Measurements from ENCODE around the gene NMT1. TPM values are rescaled to one million over a fixed set of nuclear protein-coding genes. Genes with fewer than 3 reads are reported as not detected.

Gene NMT1
- 10 to 100 TPM; 27.0 to 55.1 TPM for total RNA-seq
- polyA plus RNA-seq, result 10 to 100 TPM; 30.2 to 83.7 TPM

DNA sequence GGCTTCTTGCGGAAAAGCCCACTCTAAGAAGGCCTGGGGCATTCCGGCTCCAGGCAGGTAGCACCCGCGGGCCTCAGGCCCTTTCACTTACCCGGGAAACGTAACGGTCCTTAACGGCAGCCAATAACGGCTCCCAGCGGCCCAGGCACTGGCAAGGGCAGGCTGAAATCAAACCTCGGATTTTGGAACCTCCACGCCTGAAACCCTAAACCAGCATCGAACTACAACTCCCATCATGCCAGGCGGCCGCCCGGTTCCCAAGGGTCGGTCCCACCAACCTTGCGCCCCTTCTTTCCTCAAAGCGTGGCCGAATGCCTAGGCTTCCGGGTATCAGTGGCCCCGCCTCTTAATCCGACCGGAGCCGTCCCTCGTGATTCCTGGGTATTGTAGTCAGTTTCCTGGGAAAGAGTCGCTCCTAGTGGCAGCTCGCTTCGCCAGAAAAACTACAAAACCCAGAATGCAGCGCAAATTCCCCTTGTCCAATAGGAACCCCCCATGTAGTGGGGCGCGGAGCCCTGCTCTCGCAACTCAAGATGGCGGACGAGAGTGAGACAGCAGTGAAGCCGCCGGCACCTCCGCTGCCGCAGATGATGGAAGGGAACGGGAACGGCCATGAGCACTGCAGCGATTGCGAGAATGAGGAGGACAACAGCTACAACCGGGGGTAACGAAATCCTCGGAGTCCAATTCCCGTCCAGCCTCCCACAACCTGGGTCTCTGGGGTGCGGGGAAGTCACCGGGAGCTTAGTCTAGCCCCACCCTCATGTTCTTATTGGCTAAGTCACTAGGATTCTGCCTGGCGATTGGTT, at the start of gene NMT1:
Gene NMT1 (plus strand): TSS at position 521 of the 809 bp plus-strand sequence. CDS start 13 bp downstream, at position 534.
- no peaks in the 10 kb centered on the region for H3K27me3 ChIP-seq (ENCODE audit: control insufficient read depth in 4 of 4, insufficient read depth in 4 of 4, low read length in 3 of 4)
- TF ChIP-seq FOXA2 (IDR thresholded peaks at IDR 0.05), result no peak
- TF ChIP-seq SP1 (IDR thresholded peaks at IDR 0.05), result peak; percentile 93
- peak; percentile 95 for TF ChIP-seq TAF1 (conservative IDR thresholded peaks at IDR 0.05)
- TF ChIP-seq HNF4G (IDR thresholded peaks at IDR 0.05), result peak; percentile 35
- peak; percentile 44 to 54 for TF ChIP-seq HNF4A (conservative IDR thresholded peaks at IDR 0.05)
- TF ChIP-seq, protein P1, sequence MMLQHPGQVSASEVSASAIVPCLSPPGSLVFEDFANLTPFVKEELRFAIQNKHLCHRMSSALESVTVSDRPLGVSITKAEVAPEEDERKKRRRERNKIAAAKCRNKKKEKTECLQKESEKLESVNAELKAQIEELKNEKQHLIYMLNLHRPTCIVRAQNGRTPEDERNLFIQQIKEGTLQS (IDR thresholded peaks at IDR 0.05), result no peak
- no peak for TF ChIP-seq JUND (IDR thresholded peaks at IDR 0.05)
- peak in 1 of 2 donors; percentile 37 for TF ChIP-seq EGR1 (IDR thresholded peaks at IDR 0.05; ENCODE audit: low read depth in 2 of 2)
- TF ChIP-seq, protein P2, sequence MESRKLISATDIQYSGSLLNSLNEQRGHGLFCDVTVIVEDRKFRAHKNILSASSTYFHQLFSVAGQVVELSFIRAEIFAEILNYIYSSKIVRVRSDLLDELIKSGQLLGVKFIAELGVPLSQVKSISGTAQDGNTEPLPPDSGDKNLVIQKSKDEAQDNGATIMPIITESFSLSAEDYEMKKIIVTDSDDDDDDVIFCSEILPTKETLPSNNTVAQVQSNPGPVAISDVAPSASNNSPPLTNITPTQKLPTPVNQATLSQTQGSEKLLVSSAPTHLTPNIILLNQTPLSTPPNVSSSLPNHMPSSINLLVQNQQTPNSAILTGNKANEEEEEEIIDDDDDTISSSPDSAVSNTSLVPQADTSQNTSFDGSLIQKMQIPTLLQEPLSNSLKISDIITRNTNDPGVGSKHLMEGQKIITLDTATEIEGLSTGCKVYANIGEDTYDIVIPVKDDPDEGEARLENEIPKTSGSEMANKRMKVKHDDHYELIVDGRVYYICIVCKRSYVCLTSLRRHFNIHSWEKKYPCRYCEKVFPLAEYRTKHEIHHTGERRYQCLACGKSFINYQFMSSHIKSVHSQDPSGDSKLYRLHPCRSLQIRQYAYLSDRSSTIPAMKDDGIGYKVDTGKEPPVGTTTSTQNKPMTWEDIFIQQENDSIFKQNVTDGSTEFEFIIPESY (IDR thresholded peaks at IDR 0.05), result peak; percentile 97
- TF ChIP-seq RAD21 (IDR thresholded peaks at IDR 0.05), result no peak
- TF ChIP-seq GABPA (IDR thresholded peaks at IDR 0.05 in 1 of 2, conservative IDR thresholded peaks at IDR 0.05 in 1 of 2), result peak; percentile 39 to 85
- TF ChIP-seq, protein P3, sequence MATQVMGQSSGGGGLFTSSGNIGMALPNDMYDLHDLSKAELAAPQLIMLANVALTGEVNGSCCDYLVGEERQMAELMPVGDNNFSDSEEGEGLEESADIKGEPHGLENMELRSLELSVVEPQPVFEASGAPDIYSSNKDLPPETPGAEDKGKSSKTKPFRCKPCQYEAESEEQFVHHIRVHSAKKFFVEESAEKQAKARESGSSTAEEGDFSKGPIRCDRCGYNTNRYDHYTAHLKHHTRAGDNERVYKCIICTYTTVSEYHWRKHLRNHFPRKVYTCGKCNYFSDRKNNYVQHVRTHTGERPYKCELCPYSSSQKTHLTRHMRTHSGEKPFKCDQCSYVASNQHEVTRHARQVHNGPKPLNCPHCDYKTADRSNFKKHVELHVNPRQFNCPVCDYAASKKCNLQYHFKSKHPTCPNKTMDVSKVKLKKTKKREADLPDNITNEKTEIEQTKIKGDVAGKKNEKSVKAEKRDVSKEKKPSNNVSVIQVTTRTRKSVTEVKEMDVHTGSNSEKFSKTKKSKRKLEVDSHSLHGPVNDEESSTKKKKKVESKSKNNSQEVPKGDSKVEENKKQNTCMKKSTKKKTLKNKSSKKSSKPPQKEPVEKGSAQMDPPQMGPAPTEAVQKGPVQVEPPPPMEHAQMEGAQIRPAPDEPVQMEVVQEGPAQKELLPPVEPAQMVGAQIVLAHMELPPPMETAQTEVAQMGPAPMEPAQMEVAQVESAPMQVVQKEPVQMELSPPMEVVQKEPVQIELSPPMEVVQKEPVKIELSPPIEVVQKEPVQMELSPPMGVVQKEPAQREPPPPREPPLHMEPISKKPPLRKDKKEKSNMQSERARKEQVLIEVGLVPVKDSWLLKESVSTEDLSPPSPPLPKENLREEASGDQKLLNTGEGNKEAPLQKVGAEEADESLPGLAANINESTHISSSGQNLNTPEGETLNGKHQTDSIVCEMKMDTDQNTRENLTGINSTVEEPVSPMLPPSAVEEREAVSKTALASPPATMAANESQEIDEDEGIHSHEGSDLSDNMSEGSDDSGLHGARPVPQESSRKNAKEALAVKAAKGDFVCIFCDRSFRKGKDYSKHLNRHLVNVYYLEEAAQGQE (IDR thresholded peaks at IDR 0.05), result peak; percentile 62
- peak; percentile 43 for TF ChIP-seq NR2F2 (IDR thresholded peaks at IDR 0.05)
- peak; percentile 100 for TF ChIP-seq YY1 (IDR thresholded peaks at IDR 0.05)
- TF ChIP-seq, protein P4, sequence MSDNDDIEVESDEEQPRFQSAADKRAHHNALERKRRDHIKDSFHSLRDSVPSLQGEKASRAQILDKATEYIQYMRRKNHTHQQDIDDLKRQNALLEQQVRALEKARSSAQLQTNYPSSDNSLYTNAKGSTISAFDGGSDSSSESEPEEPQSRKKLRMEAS (IDR thresholded peaks at IDR 0.05), result peak; percentile 66
- TF ChIP-seq, protein P5, sequence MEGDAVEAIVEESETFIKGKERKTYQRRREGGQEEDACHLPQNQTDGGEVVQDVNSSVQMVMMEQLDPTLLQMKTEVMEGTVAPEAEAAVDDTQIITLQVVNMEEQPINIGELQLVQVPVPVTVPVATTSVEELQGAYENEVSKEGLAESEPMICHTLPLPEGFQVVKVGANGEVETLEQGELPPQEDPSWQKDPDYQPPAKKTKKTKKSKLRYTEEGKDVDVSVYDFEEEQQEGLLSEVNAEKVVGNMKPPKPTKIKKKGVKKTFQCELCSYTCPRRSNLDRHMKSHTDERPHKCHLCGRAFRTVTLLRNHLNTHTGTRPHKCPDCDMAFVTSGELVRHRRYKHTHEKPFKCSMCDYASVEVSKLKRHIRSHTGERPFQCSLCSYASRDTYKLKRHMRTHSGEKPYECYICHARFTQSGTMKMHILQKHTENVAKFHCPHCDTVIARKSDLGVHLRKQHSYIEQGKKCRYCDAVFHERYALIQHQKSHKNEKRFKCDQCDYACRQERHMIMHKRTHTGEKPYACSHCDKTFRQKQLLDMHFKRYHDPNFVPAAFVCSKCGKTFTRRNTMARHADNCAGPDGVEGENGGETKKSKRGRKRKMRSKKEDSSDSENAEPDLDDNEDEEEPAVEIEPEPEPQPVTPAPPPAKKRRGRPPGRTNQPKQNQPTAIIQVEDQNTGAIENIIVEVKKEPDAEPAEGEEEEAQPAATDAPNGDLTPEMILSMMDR (IDR thresholded peaks at IDR 0.05; ENCODE audit: low read depth, low read length, missing input control), result no peak
- TF ChIP-seq FOXA1 (IDR thresholded peaks at IDR 0.05), result no peak
- TF ChIP-seq RXRA (IDR thresholded peaks at IDR 0.05), result peak; percentile 45 to 62
- DNase-seq (ENCODE audit: low spot score), result peak; percentile 94
- peaks cover 0 to 2% (median 0%) of the 10 kb centered on the region in 4 donors for H3K36me3 ChIP-seq (ENCODE audit: control insufficient read depth in 4 of 4, insufficient read depth in 3 of 4, low read depth in 1 of 4, low read length in 3 of 4)
- no peaks in the 10 kb centered on the region for H3K9me3 ChIP-seq (ENCODE audit: control insufficient read depth in 4 of 4, low read length in 3 of 4)
- WGBS, result under 1% methylated on average over 50 of the region's 50 CpGs
- H3K4me1 ChIP-seq (ENCODE audit: control insufficient read depth in 4 of 4, insufficient read depth in 4 of 4, low read length in 3 of 4), result peaks cover 3 to 29% (median 23%) of the 10 kb centered on the region in 4 donors
- peak within 1 kb of the TSS; percentile 80 to 98 for H3K9ac ChIP-seq (ENCODE audit: low read depth in 1 of 2, low read length in 2 of 2)
- H3K27ac ChIP-seq (ENCODE audit: low read depth in 1 of 2, low read length in 2 of 2), result peak within 1 kb of the TSS; percentile 85 to 89
- H3K4me3 ChIP-seq (ENCODE audit: low read depth in 1 of 3, low read length in 3 of 3), result peak within 1 kb of the TSS; percentile 69 to 93 (median 87)
